ENCODE measurements around the gene GGA1.
A peak's percentile ranks its signal among the peaks of the same experiment; 100 is the strongest.

The GGA1 gene

GRCh38 chr22:37630839-37631435, 22.3 kb downstream of the GGA1 start:
- DNase-seq (ENCODE audit: low read depth, low spot score), result no peak

- no peak for DNase-seq (ENCODE audit: low read depth, low spot score)
Measured at GRCh38 chr22:37631448-37632173, 23.0 kb downstream of the GGA1 start.

- DNase-seq (ENCODE audit: low read depth, low spot score), result no peak
Measured at GRCh38 chr22:37632174-37633088, 23.8 kb downstream of the GGA1 start.

GRCh38 chr22:37633089-37633624, 24.5 kb downstream of the GGA1 start:
- DNase-seq (ENCODE audit: low read depth, low spot score), result no peak

- DNase-seq (ENCODE audit: low read depth, low spot score), result peak; percentile 81
Measured at GRCh38 chr22:37633625-37634416, 25.2 kb downstream of the GGA1 start.

- no peak for DNase-seq (ENCODE audit: low read depth, low spot score)
Measured at GRCh38 chr22:37634417-37634924, 25.8 kb downstream of the GGA1 start.

- DNase-seq (ENCODE audit: low read depth, low spot score), result no peak
Measured at GRCh38 chr22:37635157-37635556, 26.5 kb downstream of the GGA1 start.

GRCh38 chr22:37636186-37636948, 27.7 kb downstream of the GGA1 start:
- DNase-seq (ENCODE audit: low read depth, low spot score), result no peak

- DNase-seq (ENCODE audit: low read depth, low spot score), result no peak
Measured at GRCh38 chr22:37636949-37637273, 28.3 kb downstream of the GGA1 start.

GRCh38 chr22:37638391-37639069, 29.9 kb downstream of the GGA1 start:
- DNase-seq (ENCODE audit: low read depth, low spot score), result no peak

- no peak for DNase-seq (ENCODE audit: low read depth, low spot score)
Measured at GRCh38 chr22:37639070-37639760, 30.6 kb downstream of the GGA1 start, which contains the start of gene SH3BP1. TSS of gene SH3BP1 (plus strand) at chr22:37639669. CDS start at chr22:37639788, 119 bp downstream.

- no peak for DNase-seq (ENCODE audit: low read depth, low spot score)
Measured at GRCh38 chr22:37639771-37640590, 31.3 kb downstream of the GGA1 start.

GRCh38 chr22:37640591-37641560, 32.2 kb downstream of the GGA1 start:
- DNase-seq (ENCODE audit: low read depth, low spot score), result no peak

GRCh38 chr22:37641561-37641949, 32.9 kb downstream of the GGA1 start:
- DNase-seq (ENCODE audit: low read depth, low spot score), result no peak

- DNase-seq (ENCODE audit: low read depth, low spot score), result no peak
Measured at GRCh38 chr22:37643225-37643847, 34.7 kb downstream of the GGA1 start.

GRCh38 chr22:37647317-37647716, 38.7 kb downstream of the GGA1 start:
- DNase-seq (ENCODE audit: low read depth, low spot score), result no peak

- no peak for DNase-seq (ENCODE audit: low read depth, low spot score)
Measured at GRCh38 chr22:37647928-37648327, 39.3 kb downstream of the GGA1 start.
